HEK293 (cell line): ENCODE results near the gene TTC33.
"Not testable (repeated sequence)": the region's sequence is repeated elsewhere in the genome, so short reads cannot be mapped to it uniquely, and the experiment has no call there.

Source experiments
- CTCF ChIA-PET: fragments of 350-600 bp; formaldehyde crosslinking; extraction: SDS; loops from one replicate; lab custom pipeline; 2021; ENCODE audit warnings: antibody characterized with exemption; lab: Yijun Ruan, JAX
- POLR2A ChIA-PET: fragments of 300-600 bp; formaldehyde crosslinking; extraction: SDS; loops from one replicate; lab custom pipeline; 2020; ENCODE audit warnings: antibody characterized with exemption, inconsistent platforms; lab: Yijun Ruan, JAX
- H3K27ac ChIP-seq: fragments of 200-500 bp; sonication (Bioruptor generic); 2 replicates; pipeline ENCODE4 v1.5.1; 2014; ENCODE audit warnings: low read depth, low read length, control low read depth, inconsistent platforms; ENCODE audit errors: extremely low read depth
- H3K36me3 ChIP-seq, 2 experiments: fragments of 200-500 bp in 1 of 2; sonication (Bioruptor generic) in 1 of 2; 1 replicate in 1 of 2; 2 replicates in 1 of 2; pipeline ENCODE4 v1.5.1; 2014 to 2017; ENCODE audit warnings: inconsistent platforms in 2 of 2, low read length in 2 of 2; ENCODE audit not compliant: control insufficient read depth in 2 of 2, insufficient read depth in 1 of 2
- H3K4me1 ChIP-seq: fragments of 200-500 bp; sonication (Bioruptor generic); 2 replicates; pipeline ENCODE4 v1.5.1; 2014; ENCODE audit warnings: mild to moderate bottlenecking, low read length, inconsistent platforms; ENCODE audit not compliant: control insufficient read depth, insufficient read depth
- H3K4me3 ChIP-seq: 2 replicates; pipeline ENCODE4 v1.5.1; 2011; ENCODE audit warnings: low read depth, mild to moderate bottlenecking, control low read depth, low read length, moderate library complexity
- H3K9me3 ChIP-seq: fragments of 200-500 bp; sonication (Bioruptor generic); 2 replicates; pipeline ENCODE4 v1.5.1; 2014; ENCODE audit warnings: low read depth, low read length, inconsistent platforms; ENCODE audit not compliant: control insufficient read depth, insufficient read depth
- CTCF ChIP-seq: fragments of 450-650 bp; formaldehyde crosslinking; IDR thresholded peaks from 2 replicates; pipeline ENCODE4 v1.5.1; 2016; ENCODE audit warnings: missing biosample characterization, missing genetic modification characterization
- KLF16 ChIP-seq: fragments of 450-650 bp; formaldehyde crosslinking; IDR thresholded peaks from 2 replicates; pipeline ENCODE4 v1.5.1; 2017; ENCODE audit warnings: missing biosample characterization, missing genetic modification characterization
- KLF17 ChIP-seq: fragments of 450-650 bp; formaldehyde crosslinking; IDR thresholded peaks from 2 replicates; pipeline ENCODE4 v1.5.1; 2016; ENCODE audit warnings: missing biosample characterization, missing genetic modification characterization
- SETDB1 ChIP-seq: IDR thresholded peaks from one replicate; pipeline ENCODE4 v1.6.1; 2017; ENCODE audit warnings: mild to moderate bottlenecking, low read length, moderate library complexity, mixed read lengths; ENCODE audit not compliant: insufficient read length
- SP3 ChIP-seq: fragments of 450-650 bp; formaldehyde crosslinking; IDR thresholded peaks from 2 replicates; pipeline ENCODE4 v1.5.1; 2016; ENCODE audit warnings: missing biosample characterization, missing genetic modification characterization
- SP7 ChIP-seq: fragments of 450-650 bp; formaldehyde crosslinking; IDR thresholded peaks from 2 replicates; pipeline ENCODE4 v1.5.1; 2016; ENCODE audit warnings: missing biosample characterization, missing genetic modification characterization
- TRIM28 ChIP-seq: IDR thresholded peaks from 2 replicates; pipeline ENCODE4 v1.6.1; 2011; ENCODE audit warnings: low read length, control low read depth, borderline replicate concordance
- YY1 ChIP-seq: fragments of 450-650 bp; formaldehyde crosslinking; IDR thresholded peaks from 2 replicates; pipeline ENCODE4 v1.5.1; 2018; ENCODE audit warnings: missing biosample characterization, missing genetic modification characterization
- ZBTB26 ChIP-seq: fragments of 450-650 bp; formaldehyde crosslinking; optimal IDR thresholded peaks from 2 replicates; pipeline ENCODE3; 2016; ENCODE audit warnings: missing biosample characterization, mild to moderate bottlenecking, missing genetic modification characterization
- ZBTB8A ChIP-seq: fragments of 450-650 bp; formaldehyde crosslinking; IDR thresholded peaks from 2 replicates; pipeline ENCODE4 v1.5.1; 2016; ENCODE audit warnings: missing biosample characterization, missing genetic modification characterization
- ZFP37 ChIP-seq: fragments of 450-650 bp; formaldehyde crosslinking; IDR thresholded peaks from 2 replicates; pipeline ENCODE4 v1.5.1; 2016; ENCODE audit warnings: missing biosample characterization, missing genetic modification characterization
- ZNF121 ChIP-seq: fragments of 450-650 bp; formaldehyde crosslinking; IDR thresholded peaks from 2 replicates; pipeline ENCODE4 v1.5.1; 2016; ENCODE audit warnings: missing biosample characterization, missing genetic modification characterization
- ZNF350 ChIP-seq: fragments of 450-650 bp; formaldehyde crosslinking; IDR thresholded peaks from 2 replicates; pipeline ENCODE4 v1.5.0; 2017; ENCODE audit warnings: missing biosample characterization, mild to moderate bottlenecking, missing genetic modification characterization
- ZNF354C ChIP-seq: fragments of 450-650 bp; formaldehyde crosslinking; IDR thresholded peaks from 2 replicates; pipeline ENCODE4 v1.5.1; 2016; ENCODE audit warnings: missing biosample characterization, missing genetic modification characterization, low read depth, borderline replicate concordance
- ZNF426 ChIP-seq: fragments of 450-650 bp; formaldehyde crosslinking; IDR thresholded peaks from 2 replicates; pipeline ENCODE4 v1.5.1; 2017; ENCODE audit warnings: missing biosample characterization, missing genetic modification characterization, mild to moderate bottlenecking, inconsistent platforms, moderate library complexity
- ZNF510 ChIP-seq: fragments of 450-650 bp; formaldehyde crosslinking; IDR thresholded peaks from 2 replicates; pipeline ENCODE4 v1.5.1; 2018; ENCODE audit warnings: mild to moderate bottlenecking, missing genetic modification characterization, missing biosample characterization; ENCODE audit not compliant: insufficient replicate concordance
- ZNF514 ChIP-seq: fragments of 450-650 bp; formaldehyde crosslinking; IDR thresholded peaks from 2 replicates; pipeline ENCODE4 v1.5.1; 2016; ENCODE audit warnings: missing biosample characterization, missing genetic modification characterization
- ZNF530 ChIP-seq: fragments of 450-650 bp; formaldehyde crosslinking; IDR thresholded peaks from 2 replicates; pipeline ENCODE4 v1.5.1; 2016; ENCODE audit warnings: low read depth, missing biosample characterization, missing genetic modification characterization
- ZNF580 ChIP-seq: fragments of 450-650 bp; formaldehyde crosslinking; IDR thresholded peaks from 2 replicates; pipeline ENCODE4 v1.5.1; 2016; ENCODE audit warnings: missing biosample characterization, missing genetic modification characterization
- ZNF664 ChIP-seq: fragments of 450-650 bp; formaldehyde crosslinking; IDR thresholded peaks from 2 replicates; pipeline ENCODE4 v1.5.1; 2016; ENCODE audit warnings: missing biosample characterization, missing genetic modification characterization
- ZSCAN30 ChIP-seq: fragments of 450-650 bp; IDR thresholded peaks from 2 replicates; pipeline ENCODE4 v1.5.1; 2018; ENCODE audit warnings: missing biosample characterization, mild to moderate bottlenecking, missing genetic modification characterization, moderate library complexity
- TF ChIP-seq, protein P1 (sequence below): fragments of 450-650 bp; formaldehyde crosslinking; IDR thresholded peaks from 2 replicates; pipeline ENCODE4 v1.5.1; 2016; ENCODE audit warnings: missing biosample characterization, missing genetic modification characterization

Gene TTC33

DNA sequence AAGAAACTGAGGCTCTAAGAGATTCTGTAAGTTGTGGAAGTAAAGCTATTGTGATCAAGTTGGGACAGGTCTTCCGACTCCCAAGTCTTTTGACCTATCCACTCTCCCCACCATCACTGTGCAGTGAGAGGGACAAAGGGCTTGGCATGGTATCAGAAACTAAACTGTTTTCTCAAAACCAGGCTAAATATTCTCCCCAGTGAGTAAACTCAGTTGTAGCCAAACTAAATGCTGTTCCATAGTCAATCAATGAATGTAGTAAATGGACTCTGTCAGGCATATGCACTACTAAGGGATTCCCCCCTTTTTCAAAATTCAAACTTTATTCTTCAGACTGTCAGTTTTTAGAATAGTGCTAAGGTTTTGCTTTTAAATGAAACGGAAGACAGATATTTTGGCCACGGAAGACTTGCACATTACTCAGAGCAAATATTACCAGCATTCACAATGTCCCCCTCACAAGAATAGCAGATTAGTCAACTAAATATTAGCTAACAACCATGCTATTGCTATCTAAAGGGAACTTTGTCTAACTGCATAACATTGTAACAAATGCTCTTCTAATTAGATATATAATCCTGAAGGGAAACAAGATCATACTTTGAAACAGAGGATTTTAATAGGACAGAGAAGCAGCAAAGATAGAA, 35.3 kb upstream of the TTC33 start:
- peaks cover 15% of the 10 kb centered on the region for H3K4me1 ChIP-seq
- POLR2A ChIA-PET, result no interaction called here
- CTCF ChIA-PET, result interaction anchor here (0.9 kb wide), 1 partner anchor 70 kb away, joined by 4 read pairs; no protein-coding TSS in a partner anchor
- TF ChIP-seq ZBTB8A (tag by site-specific recombination) (no peak), ZNF530 (tag by site-specific recombination) (no peak), ZNF426 (tag by site-specific recombination) (no peak), KLF17 (tag by site-specific recombination) (no peak), ZFP37 (tag by site-specific recombination) (no peak), KLF16 (tag by site-specific recombination) (no peak), CTCF (tag by site-specific recombination) (no peak), ZNF350 (no peak), ZNF664 (tag by site-specific recombination) (no peak), ZNF354C (no peak), ZNF514 (tag by site-specific recombination) (no peak), YY1 (tag by site-specific recombination) (no peak), ZBTB26 (no peak), ZNF510 (tag by site-specific recombination) (no peak), TRIM28 (no peak), SP3 (no peak), ZNF121 (tag by site-specific recombination) (no peak)
- H3K4me3 ChIP-seq, result no peak overlapping the region
- H3K27ac ChIP-seq, result no peak overlapping the region
- H3K36me3 ChIP-seq, result peaks cover 0 to 11% of the 10 kb centered on the region in 2 experiments; a peak in 1 of 3 replicates
- no peaks in the 10 kb centered on the region for H3K9me3 ChIP-seq

- POLR2A ChIA-PET, H3K4me3 ChIP-seq, CTCF ChIA-PET, H3K27ac ChIP-seq, H3K9me3 ChIP-seq: not testable (repeated sequence)
- TF ChIP-seq ZNF121 (tag by site-specific recombination), result 0 out of 2 replicates have a peak, but pooled peaks have one; percentile 22
- Histone ChIP-seq H3K36me3 (peaks cover 0 to 11% of the 10 kb centered on the region in 2 experiments; a peak in 1 of 3 replicates), H3K4me1 (peaks cover 11% of the 10 kb centered on the region)
Measured at GRCh38 chr5:40788941-40789340, 33.2 kb upstream of the TTC33 start.

GRCh38 chr5:40787986-40788385, 32.2 kb upstream of the TTC33 start:
- POLR2A ChIA-PET, result no interaction called here
- Histone ChIP-seq H3K4me1 (peaks cover 11% of the 10 kb centered on the region), H3K9me3 (no peaks in the 10 kb centered on the region), H3K27ac (no peak overlapping the region), H3K36me3 (peaks cover 0 to 11% of the 10 kb centered on the region in 2 experiments; a peak in 1 of 3 replicates), H3K4me3 (no peak overlapping the region)
- no peak for TF ChIP-seq SP7 (tag by site-specific recombination)
- TF ChIP-seq, protein P1, sequence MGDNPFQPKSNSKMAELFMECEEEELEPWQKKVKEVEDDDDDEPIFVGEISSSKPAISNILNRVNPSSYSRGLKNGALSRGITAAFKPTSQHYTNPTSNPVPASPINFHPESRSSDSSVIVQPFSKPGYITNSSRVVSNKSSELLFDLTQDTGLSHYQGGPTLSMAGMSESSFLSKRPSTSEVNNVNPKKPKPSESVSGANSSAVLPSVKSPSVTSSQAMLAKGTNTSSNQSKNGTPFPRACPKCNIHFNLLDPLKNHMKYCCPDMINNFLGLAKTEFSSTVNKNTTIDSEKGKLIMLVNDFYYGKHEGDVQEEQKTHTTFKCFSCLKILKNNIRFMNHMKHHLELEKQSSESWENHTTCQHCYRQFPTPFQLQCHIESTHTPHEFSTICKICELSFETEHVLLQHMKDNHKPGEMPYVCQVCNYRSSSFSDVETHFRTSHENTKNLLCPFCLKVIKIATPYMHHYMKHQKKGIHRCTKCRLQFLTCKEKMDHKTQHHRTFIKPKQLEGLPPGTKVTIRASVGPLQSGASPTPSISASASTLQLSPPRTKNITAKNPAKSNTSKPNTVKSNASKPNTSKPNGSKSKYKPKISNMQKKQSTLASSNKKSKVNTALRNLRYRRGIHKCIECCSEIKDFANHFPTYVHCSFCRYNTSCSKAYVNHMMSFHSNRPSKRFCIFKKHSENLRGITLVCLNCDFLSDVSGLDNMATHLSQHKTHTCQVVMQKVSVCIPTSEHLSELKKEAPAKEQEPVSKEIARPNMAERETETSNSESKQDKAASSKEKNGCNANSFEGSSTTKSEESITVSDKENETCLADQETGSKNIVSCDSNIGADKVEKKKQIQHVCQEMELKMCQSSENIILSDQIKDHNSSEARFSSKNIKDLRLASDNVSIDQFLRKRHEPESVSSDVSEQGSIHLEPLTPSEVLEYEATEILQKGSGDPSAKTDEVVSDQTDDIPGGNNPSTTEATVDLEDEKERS (tag by site-specific recombination), result 0 out of 2 replicates have a peak, but pooled peaks have one; percentile 74
- TF ChIP-seq ZNF580 (tag by site-specific recombination), result peak; percentile 36; the same call in 1 of the 2 replicates
- TF ChIP-seq SETDB1, result peak; percentile 52
- TF ChIP-seq ZSCAN30 (tag by site-specific recombination), result no peak
- CTCF ChIA-PET, result no interaction called here
